Measurements from ENCODE around the gene ASIC2. TPM values are rescaled to one million over a fixed set of nuclear protein-coding genes. Genes with fewer than 3 reads are reported as not detected.
A peak's percentile ranks its signal among the peaks of the same experiment; 100 is the strongest.

ASIC2 gene
- not detected for total RNA-seq

GRCh38 chr17:33292981-33293867, at the start of gene ASIC2:
TSS of gene ASIC2 (minus strand) at chr17:33293295.
- Mint-ChIP-seq H3K9me3 (no peaks in the 10 kb centered on the region), H3K36me3 (no peaks in the 10 kb centered on the region), H3K27me3 (peaks cover 58% of the 10 kb centered on the region), H3K27ac (no peak within 1 kb of the TSS), H3K4me1 (peaks cover 2% of the 10 kb centered on the region), H3K4me3 (peak within 1 kb of the TSS; percentile 13)
- peak; percentile 6 for DNase-seq

GRCh38 chr17:33342025-33342424, 48.9 kb upstream of the ASIC2 start:
- DNase-seq: no peak
- Mint-ChIP-seq H3K9me3 (no peaks in the 10 kb centered on the region), H3K36me3 (no peaks in the 10 kb centered on the region), H3K27me3 (peaks cover 4% of the 10 kb centered on the region), H3K4me1 (no peaks in the 10 kb centered on the region), H3K27ac (no peak overlapping the region), H3K4me3 (no peak overlapping the region)

- H3K4me1 Mint-ChIP-seq: no peaks in the 10 kb centered on the region
- H3K27me3 Mint-ChIP-seq: no peaks in the 10 kb centered on the region
- DNase-seq: no peak
- H3K27ac Mint-ChIP-seq: no peak overlapping the region
- no peaks in the 10 kb centered on the region for H3K9me3 Mint-ChIP-seq
- no peak overlapping the region for H3K4me3 Mint-ChIP-seq
- no peaks in the 10 kb centered on the region for H3K36me3 Mint-ChIP-seq
Measured at GRCh38 chr17:33338242-33338641, 45.1 kb upstream of the ASIC2 start.

- H3K27ac Mint-ChIP-seq: no peak overlapping the region
- no peaks in the 10 kb centered on the region for H3K27me3 Mint-ChIP-seq
- no peaks in the 10 kb centered on the region for H3K4me1 Mint-ChIP-seq
- no peaks in the 10 kb centered on the region for H3K9me3 Mint-ChIP-seq
- no peak overlapping the region for H3K4me3 Mint-ChIP-seq
- DNase-seq: no peak
- no peaks in the 10 kb centered on the region for H3K36me3 Mint-ChIP-seq
Measured at GRCh38 chr17:33335491-33336173, 42.5 kb upstream of the ASIC2 start.

- H3K4me3 Mint-ChIP-seq: no peak overlapping the region
- H3K27me3 Mint-ChIP-seq: no peaks in the 10 kb centered on the region
- no peaks in the 10 kb centered on the region for H3K36me3 Mint-ChIP-seq
- H3K4me1 Mint-ChIP-seq: no peaks in the 10 kb centered on the region
- no peak overlapping the region for H3K27ac Mint-ChIP-seq
- DNase-seq: no peak
- no peaks in the 10 kb centered on the region for H3K9me3 Mint-ChIP-seq
Measured at GRCh38 chr17:33334703-33335102, 41.6 kb upstream of the ASIC2 start.

- Mint-ChIP-seq H3K9me3 (no peaks in the 10 kb centered on the region), H3K27ac (no peak overlapping the region), H3K4me1 (no peaks in the 10 kb centered on the region), H3K4me3 (no peak overlapping the region), H3K27me3 (peaks cover 5% of the 10 kb centered on the region), H3K36me3 (no peaks in the 10 kb centered on the region)
- DNase-seq: no peak
Measured at GRCh38 chr17:33330877-33331276, 37.8 kb upstream of the ASIC2 start.

- no peaks in the 10 kb centered on the region for H3K9me3 Mint-ChIP-seq
- no peaks in the 10 kb centered on the region for H3K36me3 Mint-ChIP-seq
- DNase-seq: no peak
- H3K4me3 Mint-ChIP-seq: no peak overlapping the region
- H3K27ac Mint-ChIP-seq: no peak overlapping the region
- H3K4me1 Mint-ChIP-seq: no peaks in the 10 kb centered on the region
- peaks cover 14% of the 10 kb centered on the region for H3K27me3 Mint-ChIP-seq
Measured at GRCh38 chr17:33328129-33328528, 35.0 kb upstream of the ASIC2 start.

- H3K27ac Mint-ChIP-seq: no peak overlapping the region
- no peaks in the 10 kb centered on the region for H3K36me3 Mint-ChIP-seq
- H3K9me3 Mint-ChIP-seq: no peaks in the 10 kb centered on the region
- H3K4me3 Mint-ChIP-seq: no peak overlapping the region
- peaks cover 21% of the 10 kb centered on the region for H3K27me3 Mint-ChIP-seq
- DNase-seq: no peak
- H3K4me1 Mint-ChIP-seq: no peaks in the 10 kb centered on the region
Measured at GRCh38 chr17:33324736-33325135, 31.6 kb upstream of the ASIC2 start.

GRCh38 chr17:33322063-33322462, 29.0 kb upstream of the ASIC2 start:
- no peaks in the 10 kb centered on the region for H3K36me3 Mint-ChIP-seq
- no peak for DNase-seq
- H3K27ac Mint-ChIP-seq: no peak overlapping the region
- H3K27me3 Mint-ChIP-seq: peaks cover 35% of the 10 kb centered on the region
- no peaks in the 10 kb centered on the region for H3K4me1 Mint-ChIP-seq
- no peaks in the 10 kb centered on the region for H3K9me3 Mint-ChIP-seq
- no peak overlapping the region for H3K4me3 Mint-ChIP-seq

- Mint-ChIP-seq H3K27me3 (peaks cover 33% of the 10 kb centered on the region), H3K4me3 (no peak overlapping the region), H3K36me3 (no peaks in the 10 kb centered on the region), H3K27ac (no peak overlapping the region), H3K9me3 (no peaks in the 10 kb centered on the region), H3K4me1 (peaks cover 6% of the 10 kb centered on the region)
- no peak for DNase-seq
Measured at GRCh38 chr17:33318241-33318640, 25.1 kb upstream of the ASIC2 start.

- Mint-ChIP-seq H3K9me3 (no peaks in the 10 kb centered on the region), H3K27me3 (peaks cover 27% of the 10 kb centered on the region), H3K4me3 (no peak overlapping the region), H3K4me1 (peaks cover 6% of the 10 kb centered on the region), H3K27ac (no peak overlapping the region), H3K36me3 (no peaks in the 10 kb centered on the region)
- no peak for DNase-seq
Measured at GRCh38 chr17:33316746-33317145, 23.7 kb upstream of the ASIC2 start.

- no peak for DNase-seq
- peaks cover 6% of the 10 kb centered on the region for H3K4me1 Mint-ChIP-seq
- no peaks in the 10 kb centered on the region for H3K36me3 Mint-ChIP-seq
- H3K27ac Mint-ChIP-seq: no peak overlapping the region
- H3K27me3 Mint-ChIP-seq: peaks cover 14% of the 10 kb centered on the region
- H3K4me3 Mint-ChIP-seq: no peak overlapping the region
- no peaks in the 10 kb centered on the region for H3K9me3 Mint-ChIP-seq
Measured at GRCh38 chr17:33310296-33310695, 17.2 kb upstream of the ASIC2 start.

- no peak overlapping the region for H3K4me3 Mint-ChIP-seq
- DNase-seq: no peak
- no peaks in the 10 kb centered on the region for H3K36me3 Mint-ChIP-seq
- no peak overlapping the region for H3K27ac Mint-ChIP-seq
- peaks cover 13% of the 10 kb centered on the region for H3K4me1 Mint-ChIP-seq
- H3K9me3 Mint-ChIP-seq: peaks cover 7% of the 10 kb centered on the region
- H3K27me3 Mint-ChIP-seq: peaks cover 17% of the 10 kb centered on the region
Measured at GRCh38 chr17:33303254-33303653, 10.2 kb upstream of the ASIC2 start.

GRCh38 chr17:33302394-33302793, 9.3 kb upstream of the ASIC2 start:
- no peak for DNase-seq

GRCh38 chr17:33300241-33300640, 7.1 kb upstream of the ASIC2 start:
- DNase-seq: no peak

More at GRCh38 chr17:33302394-33302793, 9.3 kb upstream of the ASIC2 start:
- no peak overlapping the region for H3K4me3 Mint-ChIP-seq
- no peak overlapping the region for H3K27ac Mint-ChIP-seq
- peaks cover 21% of the 10 kb centered on the region for H3K27me3 Mint-ChIP-seq
- peaks cover 7% of the 10 kb centered on the region for H3K9me3 Mint-ChIP-seq
- H3K4me1 Mint-ChIP-seq: peaks cover 13% of the 10 kb centered on the region
- no peaks in the 10 kb centered on the region for H3K36me3 Mint-ChIP-seq

More at GRCh38 chr17:33300241-33300640, 7.1 kb upstream of the ASIC2 start:
- Mint-ChIP-seq H3K27ac (no peak overlapping the region), H3K4me1 (peaks cover 13% of the 10 kb centered on the region), H3K4me3 (no peak overlapping the region), H3K27me3 (peaks cover 26% of the 10 kb centered on the region), H3K9me3 (peaks cover 7% of the 10 kb centered on the region), H3K36me3 (no peaks in the 10 kb centered on the region)
